ENCODE data around the gene GALNTL6.

GALNTL6 gene

DNA sequence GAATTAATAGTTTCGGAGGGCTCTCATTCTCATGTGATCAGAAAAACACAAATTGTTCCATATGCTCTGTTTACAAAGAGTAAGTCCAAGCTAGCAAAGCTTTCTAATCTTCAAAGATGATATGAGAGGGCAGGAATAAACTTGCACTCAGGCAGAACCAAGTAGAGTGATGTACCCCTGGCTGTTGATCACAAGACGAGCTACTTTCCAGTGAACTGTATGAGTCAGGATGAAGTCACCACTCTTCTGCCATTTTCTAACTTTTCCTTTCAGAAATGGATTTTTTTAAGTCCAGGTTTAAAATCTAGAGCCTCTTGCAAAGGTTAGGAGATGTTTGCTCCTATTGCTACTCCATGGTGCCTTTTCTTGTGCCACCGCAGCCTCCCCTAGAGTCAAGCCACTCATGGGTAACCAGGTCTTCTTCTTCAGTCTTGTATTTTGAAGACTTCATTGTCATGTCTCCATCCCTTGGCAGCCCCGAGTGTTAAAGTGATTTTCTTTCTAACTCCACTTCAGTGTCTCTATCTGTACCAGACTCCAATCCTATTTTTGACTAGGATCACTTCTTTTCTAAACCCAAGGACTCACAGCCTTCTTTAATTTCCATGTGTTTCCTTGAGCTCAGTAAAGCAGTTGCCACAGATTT is 1183.5 kb downstream of the GALNTL6 start:
- H3K4me3 ChIP-seq (ENCODE audit: insufficient read depth, low read length, poor library complexity, severe bottlenecking) = no peak overlapping the region
- no peaks in the 10 kb centered on the region for H3K36me3 ChIP-seq (ENCODE audit: low read length)
- H3K4me2 ChIP-seq (ENCODE audit: low read depth, low read length, poor library complexity, severe bottlenecking) = no peak overlapping the region
- H3F3A ChIP-seq (ENCODE audit: insufficient read depth) = no peaks in the 10 kb centered on the region
- no peak overlapping the region for H2AFZ ChIP-seq (ENCODE audit: low read depth, low read length, severe bottlenecking)
- H3K27me3 ChIP-seq (ENCODE audit: low read length) = no peaks in the 10 kb centered on the region
- no peaks in the 10 kb centered on the region for H3K9me2 ChIP-seq (replicated peaks; ENCODE audit: insufficient read depth, low read length)
- no peaks in the 10 kb centered on the region for H4K20me1 ChIP-seq (ENCODE audit: low read depth, low read length)
- no peak overlapping the region for H3K27ac ChIP-seq (ENCODE audit: low read depth, low read length)
- H3K79me2 ChIP-seq (ENCODE audit: insufficient read depth, low read length) = no peaks in the 10 kb centered on the region
- H3K9me3 ChIP-seq (ENCODE audit: insufficient read depth, low read length) = no peaks in the 10 kb centered on the region
- H3K9ac ChIP-seq (ENCODE audit: low read length) = no peak overlapping the region
- TF ChIP-seq, protein P1, sequence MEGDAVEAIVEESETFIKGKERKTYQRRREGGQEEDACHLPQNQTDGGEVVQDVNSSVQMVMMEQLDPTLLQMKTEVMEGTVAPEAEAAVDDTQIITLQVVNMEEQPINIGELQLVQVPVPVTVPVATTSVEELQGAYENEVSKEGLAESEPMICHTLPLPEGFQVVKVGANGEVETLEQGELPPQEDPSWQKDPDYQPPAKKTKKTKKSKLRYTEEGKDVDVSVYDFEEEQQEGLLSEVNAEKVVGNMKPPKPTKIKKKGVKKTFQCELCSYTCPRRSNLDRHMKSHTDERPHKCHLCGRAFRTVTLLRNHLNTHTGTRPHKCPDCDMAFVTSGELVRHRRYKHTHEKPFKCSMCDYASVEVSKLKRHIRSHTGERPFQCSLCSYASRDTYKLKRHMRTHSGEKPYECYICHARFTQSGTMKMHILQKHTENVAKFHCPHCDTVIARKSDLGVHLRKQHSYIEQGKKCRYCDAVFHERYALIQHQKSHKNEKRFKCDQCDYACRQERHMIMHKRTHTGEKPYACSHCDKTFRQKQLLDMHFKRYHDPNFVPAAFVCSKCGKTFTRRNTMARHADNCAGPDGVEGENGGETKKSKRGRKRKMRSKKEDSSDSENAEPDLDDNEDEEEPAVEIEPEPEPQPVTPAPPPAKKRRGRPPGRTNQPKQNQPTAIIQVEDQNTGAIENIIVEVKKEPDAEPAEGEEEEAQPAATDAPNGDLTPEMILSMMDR (IDR thresholded peaks at IDR 0.05; ENCODE audit: insufficient read depth, low read length, poor library complexity, severe bottlenecking) = no peak
- TF ChIP-seq EZH2phosphoT487 (conservative IDR thresholded peaks at IDR 0.05; ENCODE audit: low read length) = no peak

DNA sequence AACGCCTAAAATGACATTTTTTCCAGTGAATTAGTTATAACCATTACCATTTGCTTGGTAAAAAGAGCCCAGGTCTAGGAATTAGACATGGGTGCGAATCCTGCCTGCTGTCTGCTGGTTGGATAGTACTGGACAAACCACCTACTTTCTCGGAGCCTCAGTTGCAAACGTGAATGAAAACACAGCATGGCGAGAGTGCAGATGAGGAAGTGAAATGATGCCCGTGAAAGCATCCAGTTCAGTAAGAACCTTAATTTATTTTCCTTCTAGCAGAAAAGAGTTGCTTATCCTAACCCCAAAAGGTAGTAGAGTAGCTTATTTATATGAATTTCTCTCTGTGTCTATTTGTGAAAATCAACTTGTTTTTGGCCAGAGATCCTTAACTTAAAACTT is 1184.0 kb downstream of the GALNTL6 start:
- Histone ChIP-seq H3K36me3 (ENCODE audit: low read length) (no peaks in the 10 kb centered on the region), H3K9ac (ENCODE audit: low read length) (no peak overlapping the region), H3K79me2 (ENCODE audit: insufficient read depth, low read length) (no peaks in the 10 kb centered on the region), H3K9me2 (replicated peaks; ENCODE audit: insufficient read depth, low read length) (no peaks in the 10 kb centered on the region), H3K4me3 (ENCODE audit: insufficient read depth, low read length, poor library complexity, severe bottlenecking) (no peak overlapping the region), H2AFZ (ENCODE audit: low read depth, low read length, severe bottlenecking) (no peak overlapping the region), H3K27me3 (ENCODE audit: low read length) (no peaks in the 10 kb centered on the region), H4K20me1 (ENCODE audit: low read depth, low read length) (no peaks in the 10 kb centered on the region), H3K9me3 (ENCODE audit: insufficient read depth, low read length) (no peaks in the 10 kb centered on the region), H3K27ac (ENCODE audit: low read depth, low read length) (no peak overlapping the region), H3K4me2 (ENCODE audit: low read depth, low read length, poor library complexity, severe bottlenecking) (no peak overlapping the region), H3F3A (ENCODE audit: insufficient read depth) (no peaks in the 10 kb centered on the region)
- TF ChIP-seq, protein P1 (IDR thresholded peaks at IDR 0.05; ENCODE audit: insufficient read depth, low read length, poor library complexity, severe bottlenecking) = no peak
- TF ChIP-seq EZH2phosphoT487 (conservative IDR thresholded peaks at IDR 0.05; ENCODE audit: low read length) = no peak

DNA sequence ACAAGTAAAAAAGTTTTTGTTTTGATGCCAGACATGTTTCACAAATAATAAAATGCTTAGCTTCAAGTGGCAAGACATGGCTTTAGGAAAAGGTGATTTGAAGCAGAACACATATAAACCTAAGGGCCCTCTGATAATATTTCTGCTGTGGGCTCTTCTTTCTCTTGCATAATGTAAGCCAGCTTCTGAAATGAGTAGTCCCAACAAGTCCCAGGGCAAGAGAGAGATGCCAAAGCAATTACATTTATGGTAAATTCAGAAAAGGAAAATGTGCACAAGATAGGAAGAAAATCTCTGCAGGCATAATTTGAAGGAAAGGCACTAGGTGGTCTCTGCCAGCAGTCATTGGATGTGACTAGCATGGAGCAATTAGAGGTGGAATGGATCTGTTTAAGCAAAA is 1184.7 kb downstream of the GALNTL6 start:
- Histone ChIP-seq H3K27ac (ENCODE audit: low read depth, low read length) (no peak overlapping the region), H3F3A (ENCODE audit: insufficient read depth) (no peaks in the 10 kb centered on the region), H3K9ac (ENCODE audit: low read length) (no peak overlapping the region), H3K9me2 (replicated peaks; ENCODE audit: insufficient read depth, low read length) (no peaks in the 10 kb centered on the region), H3K27me3 (ENCODE audit: low read length) (no peaks in the 10 kb centered on the region), H2AFZ (ENCODE audit: low read depth, low read length, severe bottlenecking) (no peak overlapping the region), H3K36me3 (ENCODE audit: low read length) (no peaks in the 10 kb centered on the region), H3K4me2 (ENCODE audit: low read depth, low read length, poor library complexity, severe bottlenecking) (no peak overlapping the region), H3K4me3 (ENCODE audit: insufficient read depth, low read length, poor library complexity, severe bottlenecking) (no peak overlapping the region), H3K9me3 (ENCODE audit: insufficient read depth, low read length) (no peaks in the 10 kb centered on the region), H4K20me1 (ENCODE audit: low read depth, low read length) (no peaks in the 10 kb centered on the region), H3K79me2 (ENCODE audit: insufficient read depth, low read length) (no peaks in the 10 kb centered on the region)
- no peak for TF ChIP-seq EZH2phosphoT487 (conservative IDR thresholded peaks at IDR 0.05; ENCODE audit: low read length)
- TF ChIP-seq, protein P1 (IDR thresholded peaks at IDR 0.05; ENCODE audit: insufficient read depth, low read length, poor library complexity, severe bottlenecking) = no peak
